HUDEP-2 (cell line): ENCODE measurements around the gene FAM221B.

Experiments
- DNase-seq, 76 experiments: peaks; one replicate each; lab custom pipeline; 2025; ENCODE audit not compliant: unreplicated experiment in 76 of 76; lab: John Stamatoyannopoulos, UW

Gene FAM221B

GRCh38 chr9:35792826-35793225 is 35.7 kb downstream of the FAM221B start:
- no peak for DNase-seq

GRCh38 chr9:35792024-35792813 is 36.3 kb downstream of the FAM221B start:
- no peak for DNase-seq

DNA sequence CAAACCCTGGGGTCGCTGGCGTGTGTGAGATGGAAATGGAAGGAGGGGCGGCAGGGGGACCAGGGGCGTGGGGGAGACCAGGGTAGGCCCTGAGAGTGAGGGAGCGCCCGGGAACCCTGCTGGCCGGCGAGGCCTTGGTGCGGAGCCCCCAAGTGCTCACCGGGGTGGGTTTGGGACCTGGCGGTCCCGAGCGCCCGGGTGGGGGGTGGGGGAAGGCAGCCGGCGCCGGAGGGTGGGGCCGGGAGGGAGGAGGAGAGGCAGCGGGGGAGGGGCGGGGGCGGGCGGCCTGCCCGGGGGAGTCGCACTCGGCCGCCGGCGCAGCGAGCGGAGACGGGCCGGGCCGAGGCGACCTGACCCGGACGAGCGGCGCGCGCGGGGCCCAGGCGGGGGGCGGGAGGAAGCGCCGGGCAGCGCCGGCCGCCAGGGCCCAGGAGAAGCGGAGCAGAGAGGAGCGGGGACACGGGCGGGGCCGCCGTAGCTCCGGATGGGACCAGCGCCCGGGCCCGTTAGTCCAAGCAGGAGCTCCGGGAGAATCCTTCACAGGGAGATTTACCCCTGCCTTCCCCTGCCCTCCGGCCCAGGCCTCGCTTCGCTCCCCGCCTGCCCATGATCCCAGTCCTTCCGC is 37.1 kb downstream of the FAM221B start, which contains the start of gene NPR2:
TSS of gene NPR2 (plus strand) at position 295 of the 625 bp plus-strand sequence. CDS start 818 bp downstream, outside the sequence.
- DNase-seq, result no peak

GRCh38 chr9:35790385-35791296 is 37.9 kb downstream of the FAM221B start:
- peak in 51 of 76 experiments; percentile 1 to 64 (median 30) for DNase-seq

- no peak for DNase-seq
Observed at GRCh38 chr9:35790025-35790384, 38.5 kb downstream of the FAM221B start.

DNA sequence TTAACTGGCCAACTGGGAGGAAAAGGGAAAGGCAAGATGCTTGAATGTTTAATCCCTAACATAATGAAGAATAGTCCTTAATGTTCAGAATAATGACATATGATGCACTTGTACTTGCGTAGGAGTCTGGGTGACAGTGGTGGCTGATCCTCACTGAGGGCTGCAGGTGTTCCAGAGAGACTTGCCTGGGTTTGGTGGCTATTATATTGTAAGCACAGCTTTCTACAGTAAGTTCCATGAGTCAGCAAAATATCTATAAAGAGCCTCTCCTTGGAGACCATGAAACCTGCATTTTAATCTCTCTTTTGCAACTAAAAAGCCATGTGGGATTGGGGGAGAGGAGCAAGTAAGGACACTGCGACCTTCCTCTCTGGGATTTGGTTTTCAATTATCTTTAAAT is 39.0 kb downstream of the FAM221B start:
- no peak for DNase-seq

- DNase-seq, result no peak
Observed at GRCh38 chr9:35783418-35783817, 45.1 kb downstream of the FAM221B start.

DNA sequence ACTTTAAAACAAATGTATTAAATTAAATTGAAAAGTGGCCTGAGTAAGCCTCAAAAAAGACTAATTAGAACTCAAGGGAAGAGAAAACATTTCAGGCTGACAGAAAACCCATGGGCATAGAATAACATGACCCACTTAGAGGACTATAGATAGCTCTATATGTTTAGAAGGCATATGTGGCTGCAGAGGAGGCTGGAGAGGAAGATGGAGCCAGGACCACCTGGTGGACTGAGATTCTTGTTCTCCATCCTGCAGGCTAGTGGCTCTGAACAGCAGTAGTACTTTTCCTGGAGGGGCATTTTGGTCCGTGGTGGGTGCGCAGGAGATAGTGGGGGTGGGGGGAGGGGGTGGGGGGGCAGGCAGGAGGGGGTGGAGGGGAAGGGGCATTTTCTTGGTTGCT is 47.5 kb downstream of the FAM221B start:
- DNase-seq, result no peak

- no peak for DNase-seq
Observed at GRCh38 chr9:35778496-35778895, 50.0 kb downstream of the FAM221B start.

DNA sequence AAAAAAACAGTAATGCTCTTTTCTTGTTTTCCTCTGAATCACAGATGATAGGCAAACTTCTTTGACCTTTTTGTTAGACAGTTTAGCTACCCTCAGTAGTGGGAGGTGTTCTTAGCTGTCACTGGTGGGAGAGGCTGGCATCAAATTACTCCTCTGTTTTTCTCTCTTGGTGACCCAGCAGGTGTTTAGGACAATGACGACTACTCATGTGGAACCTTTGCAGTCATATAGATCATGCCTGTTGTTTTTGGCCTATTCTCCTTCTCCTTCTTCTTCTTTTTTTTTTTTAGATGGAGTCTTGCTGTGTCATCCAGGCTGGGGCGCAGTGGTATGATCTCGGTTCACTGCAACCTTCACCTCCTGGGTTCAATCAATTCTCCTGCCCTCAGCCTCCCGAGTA is 52.5 kb downstream of the FAM221B start:
- no peak for DNase-seq

DNA sequence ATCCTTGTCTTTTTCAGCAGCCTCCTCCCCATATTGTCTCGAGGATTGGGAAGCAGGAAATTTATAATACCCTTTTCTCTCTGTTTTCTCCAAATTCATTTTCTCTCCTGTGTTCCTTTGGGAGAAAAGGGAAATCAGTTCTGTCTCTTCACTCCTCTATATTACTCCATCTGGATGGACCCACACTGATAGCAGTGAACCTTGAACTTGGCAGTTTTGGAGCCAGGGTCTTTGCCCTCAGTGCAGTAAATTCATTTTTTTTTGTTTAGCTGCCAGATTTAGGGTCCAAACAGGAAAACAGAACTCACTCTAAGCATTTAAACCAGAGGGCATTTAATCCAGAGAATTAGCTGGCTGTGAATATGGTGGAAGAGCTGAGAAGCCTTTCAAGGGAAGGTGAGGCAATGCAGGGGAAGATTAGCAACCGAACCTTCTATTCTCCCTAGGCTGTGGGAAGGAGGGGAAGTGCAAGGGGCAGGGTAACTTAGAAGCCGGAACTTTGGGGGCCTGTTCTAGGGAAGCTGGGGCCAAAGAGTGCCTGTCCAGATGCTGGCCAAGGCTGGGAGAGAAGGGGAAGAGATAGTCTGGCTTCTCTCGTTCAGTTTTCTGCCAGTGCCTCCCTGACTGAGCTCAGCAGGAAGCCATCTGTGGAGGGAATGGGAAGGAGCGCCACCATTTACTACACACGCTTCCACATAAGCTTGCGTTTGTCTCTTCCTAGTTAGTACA is 53.5 kb downstream of the FAM221B start:
- DNase-seq, result no peak

- no peak for DNase-seq
Observed at GRCh38 chr9:35771943-35772342, 56.6 kb downstream of the FAM221B start.

DNA sequence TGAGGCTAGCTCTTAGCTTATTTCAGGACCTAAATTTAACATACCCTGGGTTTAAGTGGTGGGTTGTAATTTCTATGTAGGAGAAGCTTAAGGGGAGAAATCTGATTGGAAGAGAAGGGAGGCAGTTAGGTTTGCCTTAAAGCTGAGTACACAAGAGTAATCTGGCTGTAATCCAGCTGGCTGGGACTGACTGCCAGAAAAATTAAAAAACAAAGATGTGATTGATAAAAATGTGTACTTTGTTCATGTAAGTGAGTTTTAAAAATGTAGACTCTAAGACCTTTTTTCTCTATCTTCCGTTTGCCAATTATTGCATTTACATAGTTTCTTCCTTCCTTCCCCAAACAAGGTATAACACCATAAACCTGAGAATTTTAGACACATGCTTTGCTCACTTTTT is 57.0 kb downstream of the FAM221B start:
- peak in 10 of 76 experiments; percentile 7 to 36 (median 15) for DNase-seq

- DNase-seq, result no peak
Observed at GRCh38 chr9:35771075-35771433, 57.5 kb downstream of the FAM221B start.

DNA sequence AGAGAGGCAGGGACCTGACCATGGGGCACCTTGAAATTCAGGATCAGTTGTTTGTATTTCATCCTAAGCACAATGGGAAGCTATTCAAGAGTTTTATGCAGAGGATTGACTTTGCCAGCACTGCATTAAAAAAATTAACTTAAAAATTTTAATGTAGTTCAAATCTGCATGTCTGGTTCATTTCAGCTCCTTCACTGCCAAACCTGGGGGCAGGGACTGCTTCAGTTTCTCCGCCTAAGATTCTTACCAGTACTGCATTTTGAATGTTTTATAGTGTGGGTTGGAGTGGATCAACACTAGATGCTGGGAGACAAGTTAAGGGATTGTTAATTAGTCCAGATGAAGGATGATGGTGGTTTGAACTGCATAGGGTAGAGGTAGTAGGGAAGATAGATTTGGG is 58.8 kb downstream of the FAM221B start:
- no peak for DNase-seq

- no peak for DNase-seq
Observed at GRCh38 chr9:35767458-35767857, 61.1 kb downstream of the FAM221B start.

GRCh38 chr9:35766997-35767396 is 61.5 kb downstream of the FAM221B start:
- DNase-seq, result no peak
